OCI-LY1 (cell line): Measurements from ENCODE around the gene VGLL4.

Experiments
- H2AFZ ChIP-seq: fragments of 200-600 bp; sonication (generic), shearing (Covaris generic); 2 replicates; pipeline ENCODE4 v1.6.0; 2014; ENCODE audit warnings: antibody characterized with exemption, mild to moderate bottlenecking, low read length
- H3F3A ChIP-seq: fragments of 200-600 bp; sonication (generic), shearing (Covaris generic); 2 replicates; pipeline ENCODE4 v1.6.0; 2014; ENCODE audit warnings: mild to moderate bottlenecking, antibody characterized with exemption, low read length, moderate library complexity; ENCODE audit not compliant: insufficient read depth
- H3K27ac ChIP-seq: fragments of 200-600 bp; sonication (generic); 2 replicates; pipeline ENCODE4 v1.5.1; 2014; ENCODE audit warnings: low read length, mixed run types, mild to moderate bottlenecking, low read depth; ENCODE audit not compliant: poor library complexity, severe bottlenecking
- H3K27me3 ChIP-seq: fragments of 200-600 bp; sonication (generic); 2 replicates; pipeline ENCODE4 v1.6.0; 2014; ENCODE audit warnings: antibody characterized with exemption, mild to moderate bottlenecking, low read length, moderate library complexity; ENCODE audit not compliant: insufficient read depth
- H3K36me3 ChIP-seq: fragments of 200-600 bp; sonication (generic); 2 replicates; pipeline ENCODE4 v1.6.1; 2014; ENCODE audit warnings: mild to moderate bottlenecking, antibody characterized with exemption, low read length, moderate library complexity, mixed read lengths; ENCODE audit not compliant: insufficient read depth
- H3K4me1 ChIP-seq: fragments of 200-600 bp; sonication (generic); 2 replicates; pipeline ENCODE4 v1.5.1; 2014; ENCODE audit warnings: mild to moderate bottlenecking, low read length, moderate library complexity; ENCODE audit not compliant: insufficient read depth, severe bottlenecking
- H3K4me2 ChIP-seq: fragments of 200-600 bp; sonication (generic), shearing (Covaris generic); 2 replicates; pipeline ENCODE4 v1.6.1; 2014; ENCODE audit warnings: low read length
- H3K4me3 ChIP-seq: fragments of 200-600 bp; sonication (generic); 2 replicates; pipeline ENCODE4 v1.5.1; 2014; ENCODE audit warnings: low read length, low read depth, mild to moderate bottlenecking, mixed read lengths; ENCODE audit not compliant: poor library complexity, severe bottlenecking
- H3K79me2 ChIP-seq: fragments of 200-600 bp; shearing (Covaris generic); 2 replicates; pipeline ENCODE4 v1.6.1; 2016; ENCODE audit warnings: mixed run types, low read length, mixed read lengths; ENCODE audit not compliant: insufficient read depth
- H3K9ac ChIP-seq: fragments of 200-600 bp; sonication (generic), shearing (Covaris generic); 2 replicates; pipeline ENCODE4 v1.6.1; 2014; ENCODE audit warnings: mild to moderate bottlenecking, low read length, mixed read lengths
- H3K9me2 ChIP-seq: fragments of 200-600 bp; sonication (generic), shearing (Covaris generic); 2 replicates; pipeline ENCODE4 v1.6.1; 2014; ENCODE audit warnings: low read depth, mild to moderate bottlenecking, low read length, mixed read lengths
- H3K9me3 ChIP-seq: fragments of 200-600 bp; shearing (Covaris generic); 2 replicates; pipeline ENCODE4 v1.6.1; 2014; ENCODE audit warnings: low read length, mixed read lengths
- H4K20me1 ChIP-seq: fragments of 200-600 bp; sonication (generic), shearing (Covaris generic); 2 replicates; pipeline ENCODE4 v1.6.0; 2016; ENCODE audit warnings: mild to moderate bottlenecking, low read length; ENCODE audit not compliant: insufficient read depth
- CTCF ChIP-seq: fragments of 200-600 bp; sonication (generic), shearing (Covaris generic); IDR thresholded peaks from 2 replicates; pipeline ENCODE4 v1.5.1; 2017; ENCODE audit warnings: mild to moderate bottlenecking, antibody characterized with exemption, low read length, moderate library complexity, mixed read lengths
- EZH2 ChIP-seq: fragments of 200-600 bp; sonication (generic), shearing (Covaris generic); IDR thresholded peaks from 2 replicates; pipeline ENCODE4 v1.8.0; 2017; ENCODE audit warnings: borderline replicate concordance, mixed run types, mild to moderate bottlenecking, antibody characterized with exemption, low read length, moderate library complexity, mixed read lengths

VGLL4 gene

GRCh38 chr3:11539677-11540076, 104.0 kb downstream of the VGLL4 start:
- H3K79me2 ChIP-seq: no peaks in the 10 kb centered on the region
- no peaks in the 10 kb centered on the region for H3K36me3 ChIP-seq
- H3K9ac ChIP-seq: no peak overlapping the region
- H3K27ac ChIP-seq: no peak overlapping the region
- no peak for TF ChIP-seq EZH2
- TF ChIP-seq CTCF: no peak
- no peaks in the 10 kb centered on the region for H3K9me3 ChIP-seq
- no peaks in the 10 kb centered on the region for H3K27me3 ChIP-seq
- H3K4me2 ChIP-seq: no peak overlapping the region
- no peaks in the 10 kb centered on the region for H3K4me1 ChIP-seq
- H3F3A ChIP-seq: no peaks in the 10 kb centered on the region
- no peaks in the 10 kb centered on the region for H4K20me1 ChIP-seq
- H2AFZ ChIP-seq: no peak overlapping the region
- H3K4me3 ChIP-seq: no peak overlapping the region
- no peaks in the 10 kb centered on the region for H3K9me2 ChIP-seq

GRCh38 chr3:11539218-11539617, 104.5 kb downstream of the VGLL4 start:
- H3K4me2 ChIP-seq: no peak overlapping the region
- no peak overlapping the region for H2AFZ ChIP-seq
- no peaks in the 10 kb centered on the region for H3K4me1 ChIP-seq
- no peak for TF ChIP-seq EZH2
- no peak for TF ChIP-seq CTCF
- no peaks in the 10 kb centered on the region for H3K27me3 ChIP-seq
- no peaks in the 10 kb centered on the region for H3K36me3 ChIP-seq
- H3K79me2 ChIP-seq: no peaks in the 10 kb centered on the region
- H3K9me3 ChIP-seq: no peaks in the 10 kb centered on the region
- H3F3A ChIP-seq: no peaks in the 10 kb centered on the region
- H3K9me2 ChIP-seq: no peaks in the 10 kb centered on the region
- H3K9ac ChIP-seq: no peak overlapping the region
- no peaks in the 10 kb centered on the region for H4K20me1 ChIP-seq
- H3K4me3 ChIP-seq: no peak overlapping the region
- no peak overlapping the region for H3K27ac ChIP-seq

- TF ChIP-seq EZH2: no peak
- H3K9me3 ChIP-seq: no peaks in the 10 kb centered on the region
- H3K9ac ChIP-seq: no peak overlapping the region
- H3K9me2 ChIP-seq: no peaks in the 10 kb centered on the region
- H3K4me1 ChIP-seq: no peaks in the 10 kb centered on the region
- H3K27me3 ChIP-seq: no peaks in the 10 kb centered on the region
- no peak overlapping the region for H3K4me3 ChIP-seq
- no peaks in the 10 kb centered on the region for H4K20me1 ChIP-seq
- no peak overlapping the region for H3K4me2 ChIP-seq
- no peak overlapping the region for H2AFZ ChIP-seq
- H3K27ac ChIP-seq: no peak overlapping the region
- H3K79me2 ChIP-seq: no peaks in the 10 kb centered on the region
- H3F3A ChIP-seq: no peaks in the 10 kb centered on the region
- H3K36me3 ChIP-seq: no peaks in the 10 kb centered on the region
Observed at GRCh38 chr3:11538581-11538980, 105.1 kb downstream of the VGLL4 start.

- Histone ChIP-seq H3K79me2 (no peaks in the 10 kb centered on the region), H3K9ac (no peak overlapping the region), H3K36me3 (no peaks in the 10 kb centered on the region), H3K9me2 (no peaks in the 10 kb centered on the region), H2AFZ (no peak overlapping the region), H3K9me3 (no peaks in the 10 kb centered on the region), H3K4me1 (no peaks in the 10 kb centered on the region), H3F3A (no peaks in the 10 kb centered on the region), H3K27me3 (no peaks in the 10 kb centered on the region), H3K4me2 (no peak overlapping the region), H3K27ac (no peak overlapping the region), H3K4me3 (no peak overlapping the region), H4K20me1 (no peaks in the 10 kb centered on the region)
- no peak for TF ChIP-seq EZH2
- no peak for TF ChIP-seq CTCF
Observed at GRCh38 chr3:11536936-11537612, 106.6 kb downstream of the VGLL4 start.
